C4-2B (cell line): ENCODE results near the gene NRG3.

Source experiments
- H3K27ac ChIP-seq: fragments of 450-650 bp; 2 replicates; pipeline ENCODE4 v1.5.1; 2017
- ZFX ChIP-seq: fragments of 450-650 bp; IDR thresholded peaks from 2 replicates; pipeline ENCODE4 v1.6.1; 2017
- TF ChIP-seq, protein P1 (sequence below): fragments of 450-650 bp; conservative IDR thresholded peaks from 2 replicates; pipeline ENCODE4 v1.5.1; 2017; ENCODE audit warnings: mild to moderate bottlenecking

Gene NRG3

DNA sequence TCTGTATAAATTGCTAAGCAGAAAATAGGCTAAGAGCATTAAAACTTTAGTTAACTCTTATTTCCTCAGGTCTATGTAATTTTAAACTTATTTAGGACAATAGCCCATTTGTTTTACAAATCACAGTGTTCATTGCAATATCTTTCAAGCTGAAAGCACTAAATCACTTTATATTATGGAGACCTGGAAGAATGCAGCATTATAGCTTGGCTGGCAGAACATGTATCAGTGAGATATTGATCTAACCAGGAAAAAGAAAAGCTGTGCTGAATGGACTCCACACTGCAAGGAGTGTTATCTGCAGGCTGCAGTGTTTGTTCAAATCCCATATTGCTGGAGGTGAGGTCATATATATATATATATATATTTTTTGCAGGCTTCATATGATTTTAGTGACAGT is 517.5 kb downstream of the NRG3 start:
- TF ChIP-seq ZFX: no peak
- TF ChIP-seq, protein P1, sequence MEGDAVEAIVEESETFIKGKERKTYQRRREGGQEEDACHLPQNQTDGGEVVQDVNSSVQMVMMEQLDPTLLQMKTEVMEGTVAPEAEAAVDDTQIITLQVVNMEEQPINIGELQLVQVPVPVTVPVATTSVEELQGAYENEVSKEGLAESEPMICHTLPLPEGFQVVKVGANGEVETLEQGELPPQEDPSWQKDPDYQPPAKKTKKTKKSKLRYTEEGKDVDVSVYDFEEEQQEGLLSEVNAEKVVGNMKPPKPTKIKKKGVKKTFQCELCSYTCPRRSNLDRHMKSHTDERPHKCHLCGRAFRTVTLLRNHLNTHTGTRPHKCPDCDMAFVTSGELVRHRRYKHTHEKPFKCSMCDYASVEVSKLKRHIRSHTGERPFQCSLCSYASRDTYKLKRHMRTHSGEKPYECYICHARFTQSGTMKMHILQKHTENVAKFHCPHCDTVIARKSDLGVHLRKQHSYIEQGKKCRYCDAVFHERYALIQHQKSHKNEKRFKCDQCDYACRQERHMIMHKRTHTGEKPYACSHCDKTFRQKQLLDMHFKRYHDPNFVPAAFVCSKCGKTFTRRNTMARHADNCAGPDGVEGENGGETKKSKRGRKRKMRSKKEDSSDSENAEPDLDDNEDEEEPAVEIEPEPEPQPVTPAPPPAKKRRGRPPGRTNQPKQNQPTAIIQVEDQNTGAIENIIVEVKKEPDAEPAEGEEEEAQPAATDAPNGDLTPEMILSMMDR: no peak
- no peak overlapping the region for H3K27ac ChIP-seq

DNA sequence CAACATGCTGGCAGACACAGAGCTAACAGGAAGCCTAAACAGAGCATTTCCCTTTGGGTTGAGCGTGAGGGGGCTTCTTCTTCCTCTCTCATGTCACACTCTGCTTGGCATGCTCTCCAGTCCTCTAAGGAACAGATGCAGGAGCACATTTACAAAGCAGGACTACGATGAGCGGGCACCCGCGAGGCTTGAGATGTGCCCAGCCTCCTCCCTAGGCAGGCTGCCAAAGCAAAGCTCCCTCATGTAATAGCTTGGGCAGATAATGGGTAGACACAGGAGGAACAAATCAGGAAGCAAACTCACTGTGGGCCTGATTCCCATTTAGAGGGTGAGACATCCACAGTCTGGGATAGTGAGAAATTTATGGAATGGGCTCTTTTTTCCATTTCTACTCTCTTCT is 519.1 kb downstream of the NRG3 start:
- no peak for TF ChIP-seq ZFX
- TF ChIP-seq, protein P1: no peak
- peak overlapping the region; percentile 42 for H3K27ac ChIP-seq

- TF ChIP-seq, protein P1: no peak
- TF ChIP-seq ZFX: no peak
- no peak overlapping the region; the same call in 1 of the 2 replicates for H3K27ac ChIP-seq
Observed at GRCh38 chr10:82394987-82395386, 520.0 kb downstream of the NRG3 start.

DNA sequence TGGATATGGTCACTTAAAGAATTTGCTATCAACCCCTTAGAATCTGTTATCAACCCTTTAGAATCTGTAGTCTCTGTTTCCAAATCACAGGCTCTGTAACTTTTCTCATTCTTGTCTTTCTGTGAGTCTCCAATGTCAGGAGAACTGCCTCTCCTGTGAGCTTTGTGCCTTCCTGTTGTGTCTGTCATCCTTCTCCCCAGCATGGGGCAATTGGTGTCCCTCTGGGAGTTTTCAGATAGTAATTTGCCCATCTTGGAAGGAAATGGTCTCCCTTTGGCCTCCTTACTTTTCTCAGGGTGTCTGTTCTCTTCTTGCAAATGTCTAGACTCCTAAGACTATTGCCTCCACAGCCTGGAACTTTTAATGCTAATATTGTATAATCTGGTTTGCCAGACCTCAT is 521.9 kb downstream of the NRG3 start:
- no peak overlapping the region for H3K27ac ChIP-seq
- TF ChIP-seq, protein P1: no peak
- no peak for TF ChIP-seq ZFX

- TF ChIP-seq, protein P1: no peak
- TF ChIP-seq ZFX: no peak
- no peak overlapping the region for H3K27ac ChIP-seq
Observed at GRCh38 chr10:82397854-82398253, 522.9 kb downstream of the NRG3 start.

GRCh38 chr10:82399850-82400249 is 524.9 kb downstream of the NRG3 start:
- TF ChIP-seq, protein P1: no peak
- TF ChIP-seq ZFX: no peak
- no peak overlapping the region for H3K27ac ChIP-seq

GRCh38 chr10:82400841-82401240 is 525.8 kb downstream of the NRG3 start:
- TF ChIP-seq ZFX: no peak
- TF ChIP-seq, protein P1: no peak
- no peak overlapping the region for H3K27ac ChIP-seq
